Fibroblast of lung (primary cell): ENCODE measurements around the gene RASGEF1C. TPM values are rescaled to one million over a fixed set of nuclear protein-coding genes. Genes with fewer than 3 reads are reported as not detected.
A peak's percentile ranks its signal among the peaks of the same experiment; 100 is the strongest.

Experiments used
- DNase-seq, 2 donors: peaks; one replicate each; pipeline versions ENCODE4 v3.0.0 to v3.0.0-alpha.2; 2010; ENCODE audit warnings: low read depth in 2 of 2
- H2AFZ ChIP-seq: 2 replicates; pipeline ENCODE4 v1.5.1; 2012; ENCODE audit warnings: low read length, control low read depth, inconsistent platforms
- H3K27ac ChIP-seq: 2 replicates; pipeline ENCODE4 v1.5.1; 2011; ENCODE audit warnings: low read length, control low read depth; ENCODE audit not compliant: insufficient read depth
- H3K27me3 ChIP-seq: 2 replicates; pipeline ENCODE4 v1.5.1; 2011; ENCODE audit warnings: mild to moderate bottlenecking, low read length; ENCODE audit not compliant: control insufficient read depth, insufficient read depth
- H3K36me3 ChIP-seq: 2 replicates; pipeline ENCODE4 v1.5.1; 2011; ENCODE audit warnings: low read length; ENCODE audit not compliant: control insufficient read depth, insufficient read depth
- H3K4me1 ChIP-seq: 2 replicates; pipeline ENCODE4 v1.5.1; 2011; ENCODE audit warnings: low read length; ENCODE audit not compliant: control insufficient read depth, insufficient read depth; ENCODE audit errors: extremely low read depth
- H3K4me2 ChIP-seq: 2 replicates; pipeline ENCODE4 v1.5.1; 2011; ENCODE audit warnings: low read length, control low read depth; ENCODE audit not compliant: insufficient read depth; ENCODE audit errors: extremely low read depth
- H3K4me3 ChIP-seq, 4 experiments: fragments of 200-600 bp in 1 of 4; sonication (generic) in 1 of 4; replicated peaks in 1 of 4; 2 replicates each; pipeline ENCODE4 v1.5.1; 2011 to 2016; ENCODE audit warnings: low read length in 4 of 4, low read depth in 3 of 4, mild to moderate bottlenecking in 3 of 4, control low read depth in 2 of 4, inconsistent platforms in 1 of 4, mixed read lengths in 1 of 4; ENCODE audit not compliant: insufficient read depth in 1 of 4; ENCODE audit errors: control extremely low read depth in 1 of 4
- H3K79me2 ChIP-seq: 2 replicates; pipeline ENCODE4 v1.5.1; 2012; ENCODE audit warnings: mild to moderate bottlenecking, low read length, inconsistent platforms; ENCODE audit not compliant: control insufficient read depth, insufficient read depth
- H3K9ac ChIP-seq: 2 replicates; pipeline ENCODE4 v1.5.1; 2011; ENCODE audit warnings: mild to moderate bottlenecking, low read length, control low read depth; ENCODE audit not compliant: insufficient read depth
- H3K9me3 ChIP-seq: 2 replicates; pipeline ENCODE4 v1.5.1; 2012; ENCODE audit warnings: low read depth, low read length; ENCODE audit not compliant: control insufficient read depth, insufficient read depth
- H4K20me1 ChIP-seq: 2 replicates; pipeline ENCODE4 v1.5.1; 2011; ENCODE audit warnings: low read length; ENCODE audit not compliant: control insufficient read depth, insufficient read depth; ENCODE audit errors: extremely low read depth
- CTCF ChIP-seq, 2 donors: IDR thresholded peaks in 1 of 2; conservative IDR thresholded peaks in 1 of 2; 1 replicate in 1 of 2; 2 replicates in 1 of 2; pipeline ENCODE4 v1.5.1; 2011 to 2012; ENCODE audit warnings: low read length in 2 of 2, control low read depth in 1 of 2, inconsistent platforms in 1 of 2, low read depth in 1 of 2, mild to moderate bottlenecking in 1 of 2
- EZH2 ChIP-seq: IDR thresholded peaks from 2 replicates; pipeline ENCODE4 v1.5.1; 2012; ENCODE audit warnings: low read length, control low read depth, mild to moderate bottlenecking; ENCODE audit errors: missing control alignments
- polyA plus RNA-seq, 2 donors: library from polyadenylated mRNA; depleted of rRNA in 1 of 2; stranded (reverse) in 1 of 2; unstranded in 1 of 2; fragments of >200 nt; gene quantifications; 2 replicates each; pipeline ENCODE4 v1.2.1, GENCODE V29; 2011 to 2012; ENCODE audit warnings: missing spikeins in 1 of 2
- total RNA-seq: library from RNA; depleted of rRNA; stranded (reverse); fragments of >200 nt; gene quantifications from 2 replicates; pipeline ENCODE4 v1.2.1, GENCODE V29; 2014

The RASGEF1C gene
- total and polyA plus RNA-seq, 2 donors (not counting 1 experiment from before 2014, with no cell fraction given), result under 0.01 TPM; not detected in 1

- no peaks in the 10 kb centered on the region for H3K9me3 ChIP-seq
- no peak overlapping the region for H3K4me2 ChIP-seq
- H3K27ac ChIP-seq, result no peak overlapping the region
- DNase-seq, result no peak
- no peaks in the 10 kb centered on the region for H4K20me1 ChIP-seq
- no peak overlapping the region for H2AFZ ChIP-seq
- H3K9ac ChIP-seq, result no peak overlapping the region
- no peaks in the 10 kb centered on the region for H3K4me1 ChIP-seq
- no peaks in the 10 kb centered on the region for H3K79me2 ChIP-seq
- H3K4me3 ChIP-seq, result no peak overlapping the region
- TF ChIP-seq CTCF (conservative IDR thresholded peaks at IDR 0.05 in 1 of 2, IDR thresholded peaks at IDR 0.05 in 1 of 2; ENCODE audit: low read depth in 1 of 2, low read length in 2 of 2), result no peak
- TF ChIP-seq EZH2, result no peak
- H3K27me3 ChIP-seq, result no peaks in the 10 kb centered on the region
- H3K36me3 ChIP-seq, result no peaks in the 10 kb centered on the region
Measured at GRCh38 chr5:180072556-180072955, 136.5 kb downstream of the RASGEF1C start.

- Histone ChIP-seq H3K4me2 (no peak overlapping the region), H3K9me3 (no peaks in the 10 kb centered on the region), H2AFZ (no peak overlapping the region), H3K79me2 (no peaks in the 10 kb centered on the region), H3K27me3 (no peaks in the 10 kb centered on the region), H3K9ac (no peak overlapping the region), H3K4me1 (no peaks in the 10 kb centered on the region), H3K36me3 (no peaks in the 10 kb centered on the region), H4K20me1 (no peaks in the 10 kb centered on the region), H3K4me3 (no peak overlapping the region), H3K27ac (no peak overlapping the region)
- DNase-seq, result no peak
- TF ChIP-seq EZH2 (no peak), CTCF (conservative IDR thresholded peaks at IDR 0.05 in 1 of 2, IDR thresholded peaks at IDR 0.05 in 1 of 2; ENCODE audit: low read depth in 1 of 2, low read length in 2 of 2) (no peak)
Measured at GRCh38 chr5:180072256-180072548, 136.8 kb downstream of the RASGEF1C start.

GRCh38 chr5:180071531-180072255, 137.3 kb downstream of the RASGEF1C start, which contains the start of gene RNF130:
Gene RNF130 (minus strand): TSS chr5:180071759. CDS start chr5:180071702, 57 bp downstream.
- Histone ChIP-seq H2AFZ (peak within 1 kb of the TSS; percentile 39), H3K79me2 (no peaks in the 10 kb centered on the region), H3K36me3 (no peaks in the 10 kb centered on the region), H3K4me2 (peak within 1 kb of the TSS; percentile 87), H3K9me3 (no peaks in the 10 kb centered on the region), H3K4me1 (no peaks in the 10 kb centered on the region), H3K4me3 (peak within 1 kb of the TSS; percentile 47 to 86 (median 72)), H3K27me3 (no peaks in the 10 kb centered on the region), H4K20me1 (no peaks in the 10 kb centered on the region), H3K27ac (peak within 1 kb of the TSS; percentile 78), H3K9ac (peak within 1 kb of the TSS; percentile 73)
- peak; percentile 88 to 94 for DNase-seq
- TF ChIP-seq EZH2, result no peak
